Measurements from ENCODE around the gene DDX41. TPM values are rescaled to one million over a fixed set of nuclear protein-coding genes. Genes with fewer than 3 reads are reported as not detected.
"Not testable (repeated sequence)": the region's sequence is repeated elsewhere in the genome, so short reads cannot be mapped to it uniquely, and the experiment has no call there.

The DDX41 gene
- total RNA-seq, 1 donor, result 166 TPM

- no peak for DNase-seq (ENCODE audit: low read depth in 2 of 3, low spot score in 2 of 3)
Measured at GRCh38 chr5:177538876-177539275, 22.1 kb upstream of the DDX41 start.

- DNase-seq (ENCODE audit: low read depth in 2 of 3, low spot score in 2 of 3), result no peak
Measured at GRCh38 chr5:177537389-177538361, 20.9 kb upstream of the DDX41 start.

GRCh38 chr5:177536386-177536785 lies 19.6 kb upstream of the DDX41 start:
- no peak for DNase-seq (ENCODE audit: low read depth in 2 of 3, low spot score in 2 of 3)

- no peak for DNase-seq (ENCODE audit: low read depth in 2 of 3, low spot score in 2 of 3)
Measured at GRCh38 chr5:177535125-177535524, 18.4 kb upstream of the DDX41 start.

GRCh38 chr5:177534433-177534832 lies 17.7 kb upstream of the DDX41 start:
- not testable (repeated sequence) for DNase-seq (ENCODE audit: low read depth in 2 of 3, low spot score in 2 of 3)

GRCh38 chr5:177531209-177531940 lies 14.6 kb upstream of the DDX41 start:
- DNase-seq (ENCODE audit: low read depth in 2 of 3, low spot score in 2 of 3), result no peak

GRCh38 chr5:177530638-177531037 lies 13.9 kb upstream of the DDX41 start:
- DNase-seq (ENCODE audit: low read depth in 2 of 3, low spot score in 2 of 3), result no peak

GRCh38 chr5:177529247-177530203 lies 12.8 kb upstream of the DDX41 start:
- DNase-seq (ENCODE audit: low read depth in 2 of 3, low spot score in 2 of 3), result no peak

GRCh38 chr5:177528631-177529030 lies 11.9 kb upstream of the DDX41 start:
- no peak for DNase-seq (ENCODE audit: low read depth in 2 of 3, low spot score in 2 of 3)

- DNase-seq (ENCODE audit: low read depth in 2 of 3, low spot score in 2 of 3), result no peak
Measured at GRCh38 chr5:177527595-177527994, 10.8 kb upstream of the DDX41 start.

- no peak for DNase-seq (ENCODE audit: low read depth in 2 of 3, low spot score in 2 of 3)
Measured at GRCh38 chr5:177526791-177527190, 10.0 kb upstream of the DDX41 start.

GRCh38 chr5:177526191-177526590 lies 9.4 kb upstream of the DDX41 start:
- DNase-seq (ENCODE audit: low read depth in 2 of 3, low spot score in 2 of 3), result no peak

GRCh38 chr5:177524941-177525655 lies 8.3 kb upstream of the DDX41 start:
- DNase-seq (ENCODE audit: low read depth in 2 of 3, low spot score in 2 of 3), result no peak

GRCh38 chr5:177524539-177524900 lies 7.8 kb upstream of the DDX41 start:
- no peak for DNase-seq (ENCODE audit: low read depth in 2 of 3, low spot score in 2 of 3)

- no peak for DNase-seq (ENCODE audit: low read depth in 2 of 3, low spot score in 2 of 3)
Measured at GRCh38 chr5:177523711-177524538, 7.2 kb upstream of the DDX41 start.

GRCh38 chr5:177520916-177521513 lies 4.3 kb upstream of the DDX41 start:
- DNase-seq (ENCODE audit: low read depth in 2 of 3, low spot score in 2 of 3), result peak in 1 of 3 donors; percentile 33

- no peak for DNase-seq (ENCODE audit: low read depth in 2 of 3, low spot score in 2 of 3)
Measured at GRCh38 chr5:177520271-177520670, 3.5 kb upstream of the DDX41 start.

GRCh38 chr5:177519463-177520235 lies 2.9 kb upstream of the DDX41 start:
- DNase-seq (ENCODE audit: low read depth in 2 of 3, low spot score in 2 of 3), result no peak
